Cardiac septum (tissue), 1 donor: Measurements from ENCODE around the gene KIAA1671. TPM values are rescaled to one million over a fixed set of nuclear protein-coding genes. Genes with fewer than 3 reads are reported as not detected.
"Not testable (repeated sequence)": the region's sequence is repeated elsewhere in the genome, so short reads cannot be mapped to it uniquely, and the experiment has no call there.

ENCODE experiments used
- DNase-seq: peaks from one replicate; pipeline ENCODE4 v3.0.0-alpha.2; 2020; ENCODE audit warnings: low spot score
- intact Hi-C: fragments of 100-400 bp; cut with DNase I; formaldehyde crosslinking; loops from one replicate; pipeline ENCODE4 v1.14.0; 2022
- long read RNA-seq: library from polyadenylated mRNA; unstranded; transcript quantifications from one replicate; pipeline ENCODE4 v2.0.0, GENCODE V29; 2021
- total RNA-seq: library from RNA; stranded (reverse); fragmentation: NEBNext Ultra II Directional; extraction: Animal tissue kit (Norgen Biotek cat#: 25700); gene quantifications from one replicate; pipeline ENCODE4 v1.2.1, GENCODE V29; 2021
- donor health status: DM: no; HTN: no; CAD: no.

KIAA1671 gene
- 12.3 TPM for total RNA-seq
- long read RNA-seq, partial matches to known transcripts: 2 of 12 reads
- long read RNA-seq, other reads (novel, unspliced or antisense): 10 of 12 reads

- peak; percentile 91 for DNase-seq
- intact Hi-C loops: loop anchor here (1.0 to 5.0 kb wide), 2 partner anchors 75 to 96 kb away; no protein-coding TSS in a partner anchor
These were observed at the start of gene KIAA1671 for GRCh38 chr22:24951942-24952836. Gene KIAA1671 (plus strand): TSS chr22:24952716. CDS start chr22:25028000, 75,284 bp downstream.

DNA sequence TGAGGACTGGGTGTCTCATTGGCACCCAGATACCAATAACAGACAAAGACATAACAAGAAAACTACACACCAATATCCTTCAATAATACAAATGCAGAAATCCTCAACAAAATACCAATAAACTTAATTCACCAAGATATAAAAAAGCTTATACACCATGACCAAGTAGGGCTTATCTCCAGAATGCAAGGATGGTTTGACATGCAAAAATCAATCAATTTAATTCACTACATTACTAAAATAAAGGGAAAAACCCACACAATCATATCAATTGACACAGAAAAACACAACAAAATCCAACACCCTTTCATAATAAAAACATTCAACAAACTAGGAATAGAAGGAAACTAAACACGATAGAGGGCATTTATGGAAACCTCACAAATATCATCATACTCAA is 46.6 kb upstream of the KIAA1671 start:
- intact Hi-C loops: no loop called here
- DNase-seq: no peak

- intact Hi-C loops, DNase-seq: not testable (repeated sequence)
These were observed 45.4 kb upstream of the KIAA1671 start for GRCh38 chr22:24907101-24907500.

DNA sequence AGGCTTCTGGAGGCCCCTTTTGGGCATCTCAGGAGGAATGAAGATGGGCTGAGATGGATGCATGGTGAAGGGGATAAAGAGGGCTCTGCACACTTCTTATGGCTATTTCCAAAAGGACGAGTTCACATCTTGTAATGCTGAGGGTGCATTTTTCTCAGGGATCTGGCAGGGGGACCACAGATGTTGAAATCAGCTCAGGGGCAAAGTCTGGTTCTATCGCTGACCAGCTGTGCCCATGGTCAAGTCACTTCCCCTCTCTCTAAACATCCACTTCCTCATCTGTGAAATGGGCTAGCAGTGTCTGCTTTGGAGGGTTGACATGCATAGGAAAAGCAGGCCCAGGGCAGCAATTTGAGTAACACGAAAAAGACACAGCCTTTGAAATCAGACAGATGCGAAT is 32.5 kb upstream of the KIAA1671 start:
- no peak for DNase-seq
- intact Hi-C loops: no loop called here

DNA sequence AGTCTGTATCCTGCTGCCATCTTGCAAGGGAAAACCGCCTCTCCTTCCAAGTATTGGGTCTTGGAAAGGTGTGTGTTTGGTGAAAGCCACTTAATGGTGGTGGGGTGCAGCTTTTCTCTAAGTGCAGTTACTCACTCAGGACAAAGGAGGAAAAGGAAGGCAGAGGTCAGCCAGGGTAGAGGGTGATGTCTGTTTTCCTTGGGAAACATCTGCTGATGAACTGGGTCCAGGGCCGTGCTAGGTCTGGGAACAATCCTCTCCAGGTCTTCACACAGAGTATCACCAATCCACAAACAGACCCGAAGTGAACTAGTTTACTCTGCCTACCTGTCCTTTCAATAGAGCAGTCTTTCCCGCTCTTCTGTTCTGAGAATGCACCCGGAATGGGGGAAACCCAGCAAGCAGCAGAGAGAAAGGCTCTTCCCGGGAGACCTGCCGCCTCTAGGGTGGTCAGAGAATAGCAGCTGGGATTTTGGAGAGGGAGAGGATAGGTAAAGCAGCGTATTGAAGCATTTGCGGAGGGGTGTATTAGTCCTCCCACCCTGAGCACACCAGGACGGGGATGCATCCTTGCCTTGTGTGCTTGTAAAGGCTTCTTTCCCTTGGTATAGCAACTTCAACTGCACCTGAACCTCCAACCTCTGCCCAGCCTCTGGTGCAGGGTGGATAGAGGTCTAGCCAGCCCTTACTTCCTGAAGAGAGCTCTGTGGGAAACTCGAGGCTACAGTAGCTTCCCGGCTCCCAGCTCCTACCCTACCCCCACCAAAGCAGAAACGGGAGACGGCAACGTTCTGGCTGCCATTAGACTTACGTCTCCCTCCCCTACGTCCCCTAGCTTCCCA is 26.7 kb upstream of the KIAA1671 start:
- intact Hi-C loops: no loop called here

GRCh38 chr22:24926428-24926725 is 26.1 kb upstream of the KIAA1671 start:
- intact Hi-C loops: no loop called here
- DNase-seq: no peak

More for the DNA sequence above, 26.7 kb upstream of the KIAA1671 start:
- no peak for DNase-seq

DNA sequence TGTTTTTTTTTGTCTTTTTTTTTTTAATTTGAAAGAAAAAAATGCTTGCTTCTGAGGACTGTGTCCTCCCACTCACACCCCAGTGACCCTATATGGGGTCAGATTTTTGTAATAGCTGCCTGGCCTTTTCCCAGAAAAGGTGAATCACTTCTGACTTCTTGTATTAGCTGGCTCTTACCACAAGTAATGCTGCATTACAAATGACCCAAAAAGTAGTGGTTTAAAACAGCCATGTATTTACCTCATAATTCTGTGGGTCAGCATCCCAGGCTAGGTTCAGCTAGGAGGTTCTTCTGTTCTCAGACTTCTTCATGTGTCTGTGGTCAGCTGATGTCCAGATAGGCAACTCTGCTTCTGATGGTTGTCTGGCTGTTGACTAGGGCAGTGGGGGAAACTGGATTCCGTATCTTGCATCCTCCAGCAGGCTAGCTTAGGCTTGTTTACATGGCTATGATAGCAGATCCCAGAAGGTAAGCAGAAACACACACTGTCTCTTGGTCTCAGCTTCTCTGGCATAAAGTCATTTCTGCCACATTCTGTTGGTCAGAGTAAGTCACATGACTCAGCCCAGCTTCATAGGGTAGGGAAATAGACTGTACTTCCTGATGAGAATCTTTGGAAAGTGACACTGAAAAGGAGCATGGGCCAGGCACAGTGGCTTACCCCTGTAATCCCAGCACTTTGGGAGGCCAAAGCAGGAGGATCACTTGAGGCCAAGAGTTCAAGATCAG is 25.5 kb upstream of the KIAA1671 start:
- no peak for DNase-seq
- intact Hi-C loops: no loop called here

- no peak for DNase-seq
- intact Hi-C loops: no loop called here
These were observed 24.2 kb upstream of the KIAA1671 start for GRCh38 chr22:24928322-24928721.

- intact Hi-C loops: no loop called here
- no peak for DNase-seq
These were observed 21.8 kb upstream of the KIAA1671 start for GRCh38 chr22:24930678-24931077.

DNA sequence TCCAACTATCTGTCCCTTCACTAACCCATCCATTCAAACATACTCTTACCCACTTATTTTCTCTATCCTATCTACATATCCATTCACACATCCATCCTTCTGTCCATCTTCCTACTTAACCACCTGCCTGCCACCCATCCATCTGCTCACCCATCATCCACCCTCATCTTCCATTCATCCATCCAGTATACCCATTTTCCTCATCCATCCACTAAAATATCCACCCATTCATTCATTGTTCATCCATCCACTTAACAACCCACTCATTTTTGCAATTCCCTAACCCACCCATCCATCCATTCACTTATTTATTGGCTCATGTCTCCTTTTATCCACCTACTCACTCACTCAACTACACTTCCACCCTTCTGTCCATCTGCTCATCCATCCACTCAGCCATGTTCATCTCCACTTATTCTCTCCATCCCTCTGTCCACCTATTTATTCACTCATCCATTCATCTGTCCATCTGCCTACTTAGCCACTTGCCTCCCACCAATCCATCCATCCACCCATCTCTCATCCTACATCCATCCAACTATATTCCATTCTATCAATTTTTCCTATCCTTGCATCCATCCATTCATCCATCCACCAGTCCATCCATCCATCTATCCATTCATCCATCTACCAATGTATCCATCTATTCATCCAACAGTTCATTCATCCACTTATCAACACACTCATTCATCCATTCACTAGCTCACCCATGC is 16.6 kb upstream of the KIAA1671 start:
- intact Hi-C loops: no loop called here
- DNase-seq: no peak

GRCh38 chr22:24937114-24937513 is 15.4 kb upstream of the KIAA1671 start:
- DNase-seq: no peak
- intact Hi-C loops: no loop called here

- DNase-seq: no peak
- intact Hi-C loops: no loop called here
These were observed 13.7 kb upstream of the KIAA1671 start for GRCh38 chr22:24938741-24939341.

DNA sequence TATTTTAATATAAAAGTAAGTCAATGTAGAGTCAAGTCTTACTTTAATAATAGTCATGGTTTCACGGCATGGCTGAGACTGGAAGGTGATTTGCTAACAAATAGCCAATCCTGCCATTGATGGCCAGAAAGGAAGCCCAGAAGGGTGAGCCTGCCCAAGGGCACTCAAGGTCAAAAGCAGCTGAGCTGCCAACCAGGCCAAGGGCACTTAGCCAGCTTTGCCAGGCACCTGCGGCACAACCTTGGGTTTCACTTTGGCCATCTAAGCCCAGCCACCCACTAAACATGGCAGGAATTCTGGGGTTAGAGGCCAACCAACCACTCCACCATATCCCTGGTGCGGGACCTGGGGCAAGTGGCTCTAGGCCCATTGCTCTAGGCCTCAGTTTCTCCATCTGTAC is 10.2 kb upstream of the KIAA1671 start:
- intact Hi-C loops: no loop called here
- DNase-seq: no peak

DNA sequence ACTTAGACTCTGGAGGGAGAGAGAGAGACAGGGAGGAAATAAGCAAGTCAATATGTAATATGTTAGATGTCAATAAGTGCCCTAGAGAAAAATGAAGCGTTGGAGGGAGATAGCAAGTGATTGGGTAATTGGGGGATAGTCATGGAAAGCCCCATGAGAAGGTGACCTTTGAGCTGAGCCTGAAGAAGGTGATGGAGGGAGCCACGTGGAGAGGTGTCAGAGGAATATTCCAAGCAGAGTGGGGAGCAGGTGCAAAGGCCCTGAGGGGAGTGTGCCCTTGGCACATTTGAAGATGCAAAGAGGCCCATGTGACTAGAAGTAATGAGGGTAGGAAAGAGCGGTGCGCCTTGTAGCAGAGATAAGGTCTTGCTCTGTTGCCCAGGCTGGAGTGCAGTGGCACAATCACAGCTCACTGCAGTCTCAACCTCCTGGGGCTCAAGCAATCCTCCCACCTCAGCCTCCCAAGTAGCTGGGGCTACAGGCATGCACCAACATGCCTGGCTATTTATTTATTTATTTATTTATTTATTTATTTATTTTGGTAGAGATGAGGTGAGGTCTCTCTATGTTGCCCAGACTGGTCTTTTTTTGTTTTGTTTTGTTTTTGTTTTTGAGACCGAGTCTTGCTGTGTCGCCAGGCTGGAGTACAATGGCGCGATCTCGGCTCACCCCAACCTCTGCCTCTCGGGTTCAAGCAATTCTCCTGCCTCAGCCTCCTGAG is 8.1 kb upstream of the KIAA1671 start:
- intact Hi-C loops: no loop called here
- no peak for DNase-seq

- intact Hi-C loops: no loop called here
- no peak for DNase-seq
These were observed 7.1 kb upstream of the KIAA1671 start for GRCh38 chr22:24945430-24945829.

- no peak for DNase-seq
- intact Hi-C loops: no loop called here
These were observed 5.1 kb upstream of the KIAA1671 start for GRCh38 chr22:24947383-24947782.

- DNase-seq: no peak
- intact Hi-C loops: no loop called here
These were observed 4.6 kb upstream of the KIAA1671 start for GRCh38 chr22:24947881-24948280.
